Adipose tissue (tissue), 3 donors: ENCODE measurements around the gene RWDD4. TPM values are rescaled to one million over a fixed set of nuclear protein-coding genes. Genes with fewer than 3 reads are reported as not detected.

ENCODE experiments used
- H3K27ac ChIP-seq: one replicate; pipeline ENCODE4 v1.5.1; 2013; ENCODE audit warnings: low read depth, low read length
- WGBS, 3 donors: extraction: QIAGEN DNeasy Blood & Tissue Kit; methylation state at CpG; one replicate each; pipeline ENCODE4 v1.1.7; 2013; 5-methylcytosine and 5-hydroxymethylcytosine counted together
- polyA plus RNA-seq, 3 donors: library from polyadenylated mRNA; stranded (reverse); fragments of 200-250 nt; gene quantifications; one replicate each; pipeline ENCODE4 v1.2.3, GENCODE V29; 2013
- donor health status: healthy with polysubstance abuse.
- donor health status: Bipolar disorder and iron deficiency.
- donor health status: healthy.

Gene RWDD4
- polyA plus RNA-seq: 10 to 100 TPM in 2 of 3 donors, 1 to 10 TPM in 1; 9.4 to 20.0 (median 11.1) TPM

- WGBS, 3 donors: 0% methylated on average over 49 to 57 of the region's 63 CpGs
- no peak within 1 kb of the TSS for H3K27ac ChIP-seq
Observed at GRCh38 chr4:183659029-183659871, at the start of gene RWDD4, which contains the start of gene TRAPPC11. RWDD4 (minus strand) TSS chr4:183659185; CDS start chr4:183658952, 233 bp downstream. TRAPPC11 (plus strand) TSS chr4:183659293; CDS start chr4:183663868, 4,575 bp downstream.

DNA sequence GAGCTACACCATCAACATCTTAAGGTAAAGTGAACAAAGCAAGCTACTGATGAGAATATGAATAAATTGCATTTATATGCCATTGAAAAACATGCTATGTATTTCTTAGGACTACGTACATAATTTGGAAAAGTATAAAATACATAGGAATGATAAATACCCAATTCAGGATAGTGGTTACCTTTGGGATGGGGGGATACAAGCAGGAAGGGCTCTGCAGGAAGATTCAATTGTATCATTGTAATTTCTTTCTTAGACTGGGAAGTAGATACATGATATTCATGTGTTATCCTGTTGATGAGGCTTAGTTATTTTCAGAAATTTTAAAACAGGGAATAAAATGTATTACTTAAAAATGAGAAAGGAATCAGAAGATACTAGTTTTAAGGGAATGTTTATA is 43.5 kb upstream of the RWDD4 start:
- H3K27ac ChIP-seq: no peak overlapping the region
- WGBS, 3 donors: 56 to 100% (median 97%) methylated on average over 1 of the region's 1 CpG

DNA sequence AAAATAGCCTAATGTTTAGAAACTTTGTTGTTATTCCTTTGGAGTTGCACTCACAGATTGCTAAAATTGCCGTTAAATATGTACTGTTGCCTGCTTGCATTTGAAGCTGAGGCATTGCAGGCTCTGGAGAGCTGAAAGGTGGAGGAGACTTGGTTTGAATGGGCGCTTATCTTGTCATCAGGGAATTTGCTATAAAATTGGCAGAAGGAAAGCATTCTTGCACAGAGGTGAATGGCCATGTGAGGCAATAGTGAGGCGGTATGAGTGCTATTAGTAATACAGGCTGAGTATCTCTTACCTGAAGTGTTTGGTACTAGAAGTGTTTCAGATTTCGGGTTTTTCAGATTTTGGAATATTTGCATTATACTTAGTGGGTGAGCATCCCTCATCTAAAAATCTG is 41.4 kb upstream of the RWDD4 start:
- no peak overlapping the region for H3K27ac ChIP-seq
- whole genome bisulfite sequencing, 3 donors: 82 to 96% (median 93%) methylated on average over 4 of the region's 4 CpGs

DNA sequence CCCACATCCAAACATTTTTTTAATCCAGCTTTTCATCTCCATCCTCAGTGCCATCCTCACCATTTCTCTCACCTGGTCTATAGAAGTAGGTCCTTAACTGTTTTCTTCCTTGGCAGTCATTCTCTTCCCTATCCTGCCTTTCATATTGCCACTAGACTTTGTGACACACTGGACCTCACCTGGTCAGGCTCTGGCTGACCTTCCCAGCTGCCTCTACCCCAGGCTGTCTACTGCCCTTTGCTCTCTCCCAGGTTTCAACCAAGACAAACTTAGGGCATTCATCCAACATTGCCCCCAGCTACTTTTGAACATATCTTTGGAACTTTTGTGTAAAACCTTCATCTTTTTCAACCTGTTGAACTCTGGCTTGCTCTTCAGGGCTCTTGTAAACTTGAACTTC is 39.9 kb upstream of the RWDD4 start:
- no peak overlapping the region for H3K27ac ChIP-seq

- no peak overlapping the region for H3K27ac ChIP-seq
Observed at GRCh38 chr4:183691897-183692296, 32.9 kb upstream of the RWDD4 start.

DNA sequence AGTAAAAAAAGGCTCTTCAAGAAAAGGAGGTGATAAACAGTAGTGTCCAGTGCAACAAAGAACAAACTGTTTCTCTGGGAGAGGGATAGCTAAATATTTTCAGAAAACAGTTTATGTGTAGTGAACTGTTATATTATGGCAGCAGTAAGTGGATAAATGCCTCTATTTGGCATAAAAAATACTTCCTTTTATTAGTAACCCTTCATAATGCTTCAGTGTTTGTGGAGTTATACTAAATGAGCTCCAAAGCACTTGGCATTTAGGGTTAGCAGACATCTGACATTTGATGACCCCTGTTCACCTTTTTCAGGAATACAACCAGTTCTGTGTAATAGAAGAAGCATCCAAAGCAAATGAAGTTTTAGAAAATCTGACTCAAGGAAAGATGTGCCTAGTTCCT is 32.0 kb upstream of the RWDD4 start:
- H3K27ac ChIP-seq: no peak overlapping the region

GRCh38 chr4:183688216-183688615 is 29.2 kb upstream of the RWDD4 start:
- WGBS, 3 donors: 52 to 83% (median 83%) methylated on average over 6 of the region's 6 CpGs
- no peak overlapping the region for H3K27ac ChIP-seq

- WGBS, 3 donors: 80 to 88% (median 87%) methylated on average over 2 of the region's 2 CpGs
Observed at GRCh38 chr4:183686461-183686860, 27.5 kb upstream of the RWDD4 start.

GRCh38 chr4:183681119-183681518 is 22.1 kb upstream of the RWDD4 start:
- 84 to 91% (median 89%) methylated on average over 4 of the region's 4 CpGs for WGBS, 3 donors
- H3K27ac ChIP-seq: no peak overlapping the region

More at GRCh38 chr4:183686461-183686860, 27.5 kb upstream of the RWDD4 start:
- H3K27ac ChIP-seq: no peak overlapping the region

DNA sequence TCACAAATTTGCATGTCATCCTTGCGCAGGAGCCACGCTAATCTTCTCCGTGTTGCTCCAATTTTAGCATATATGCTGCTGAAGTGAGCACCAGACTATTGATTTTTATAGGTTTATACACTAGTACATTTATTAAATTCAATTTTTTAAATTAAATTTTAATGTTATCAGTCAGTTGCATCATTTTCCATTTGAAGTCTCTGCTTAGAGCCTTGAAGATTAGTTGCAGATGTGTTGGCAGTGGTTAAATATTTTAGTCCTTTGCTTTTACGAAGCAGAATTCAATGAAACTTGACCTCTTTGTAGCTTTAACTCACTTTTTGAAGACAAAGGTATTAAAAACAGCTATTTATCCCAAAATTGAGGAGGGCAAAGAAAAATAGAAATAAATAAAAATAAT is 16.6 kb upstream of the RWDD4 start:
- no peak overlapping the region for H3K27ac ChIP-seq
- WGBS, 3 donors: 79 to 91% (median 88%) methylated on average over 4 of the region's 4 CpGs

DNA sequence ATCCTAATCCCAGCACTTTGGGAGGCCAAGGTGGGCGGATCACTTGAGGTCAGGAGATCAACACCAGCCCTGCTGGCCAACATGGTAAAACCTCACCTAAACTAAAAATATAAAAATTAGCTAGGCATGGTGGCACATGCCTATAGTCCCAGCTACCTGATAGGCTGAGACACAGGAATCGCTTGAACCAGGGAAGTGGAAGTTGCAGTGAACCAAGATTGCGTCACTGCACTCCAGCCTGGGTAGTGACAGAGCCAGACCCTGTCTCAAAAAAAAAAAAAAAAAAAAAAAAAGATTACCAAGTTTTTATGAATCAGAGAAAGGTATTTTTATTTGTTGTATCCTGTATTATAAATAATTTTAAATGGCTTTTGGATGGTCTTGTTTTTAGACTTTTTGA is 15.2 kb upstream of the RWDD4 start:
- no peak overlapping the region for H3K27ac ChIP-seq
- WGBS, 3 donors: 69 to 86% (median 73%) methylated on average over 3 of the region's 3 CpGs

DNA sequence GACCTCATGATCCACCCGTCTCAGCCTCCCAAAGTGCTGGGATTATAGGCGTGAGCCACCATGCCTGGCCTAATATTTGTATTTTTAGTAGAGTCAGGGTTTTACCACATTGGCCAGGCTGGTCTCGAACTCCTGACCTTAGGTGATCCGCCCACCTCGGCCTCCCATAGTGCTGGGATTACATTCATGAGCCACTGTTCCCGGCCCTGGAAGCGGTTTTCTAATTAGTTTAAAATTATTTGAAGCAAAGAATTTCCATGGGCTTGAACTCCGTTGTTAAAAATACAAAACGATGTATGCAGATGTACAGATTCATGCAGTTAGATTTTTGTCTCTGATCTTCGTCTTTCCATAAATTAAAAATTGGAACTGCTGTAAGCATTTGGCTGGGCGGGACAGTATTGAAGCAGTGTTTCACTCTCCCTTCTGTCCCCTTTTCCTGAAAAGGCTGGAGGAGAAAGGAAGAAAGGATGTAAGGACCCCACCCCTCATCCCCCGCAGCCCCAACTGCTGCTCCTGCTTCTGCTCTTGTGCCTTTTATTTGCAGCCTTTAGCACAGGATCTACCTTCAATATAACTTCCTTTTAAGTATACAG is 12.1 kb upstream of the RWDD4 start:
- H3K27ac ChIP-seq: no peak overlapping the region
- 88 to 92% (median 90%) methylated on average over 12 of the region's 12 CpGs for WGBS, 3 donors

- 58 to 85% (median 76%) methylated on average over 3 of the region's 3 CpGs for WGBS, 3 donors
- no peak overlapping the region for H3K27ac ChIP-seq
Observed at GRCh38 chr4:183670251-183670650, 11.3 kb upstream of the RWDD4 start.

DNA sequence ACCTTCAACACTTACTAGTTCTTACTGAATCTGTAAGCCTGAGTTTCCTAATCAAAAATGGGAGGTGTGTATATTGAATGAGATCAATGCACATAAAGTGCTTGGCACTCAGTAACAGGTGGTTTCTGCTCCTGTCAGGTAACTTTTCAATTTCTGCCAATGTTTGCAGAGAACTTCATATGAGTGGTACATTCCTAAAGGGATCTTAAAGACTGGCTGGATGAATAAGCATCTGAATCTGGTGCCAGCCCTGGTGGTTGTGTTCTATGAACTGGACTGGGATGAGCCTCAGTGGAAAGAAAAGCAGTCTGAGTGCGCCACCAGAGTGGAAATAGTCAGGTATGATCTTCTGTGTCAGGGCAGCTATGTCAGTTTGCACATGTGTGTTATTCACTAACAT is 7.1 kb upstream of the RWDD4 start:
- WGBS, 3 donors: 96 to 100% (median 100%) methylated on average over 1 of the region's 1 CpG
- no peak overlapping the region for H3K27ac ChIP-seq

DNA sequence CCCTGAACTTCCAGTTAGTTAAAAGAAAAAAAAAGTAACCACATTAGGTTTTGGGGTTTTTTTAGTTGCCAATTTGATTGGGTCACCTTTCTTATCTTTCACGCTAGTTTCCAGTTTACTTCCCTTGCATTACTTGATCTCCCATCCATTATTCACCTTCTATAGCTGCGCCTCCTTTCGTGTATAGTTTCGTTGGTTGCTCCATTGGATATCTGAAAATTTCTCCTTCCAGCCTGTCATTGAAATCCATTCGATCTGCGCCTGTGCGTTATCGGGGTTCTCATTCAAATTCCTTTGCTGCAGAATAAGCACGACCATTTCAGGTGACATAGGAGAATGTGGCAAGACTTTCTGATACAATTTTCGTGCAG is 872 bp upstream of the RWDD4 start:
- WGBS, 3 donors: 3 to 7% (median 4%) methylated on average over 10 of the region's 10 CpGs
- H3K27ac ChIP-seq: no peak overlapping the region

GRCh38 chr4:183658362-183659028 is 490 bp downstream of the RWDD4 start:
- no peak overlapping the region for H3K27ac ChIP-seq

GRCh38 chr4:183657564-183657963 is 1.4 kb downstream of the RWDD4 start:
- no peak overlapping the region for H3K27ac ChIP-seq
- WGBS, 3 donors: 51 to 72% (median 70%) methylated on average over 3 of the region's 3 CpGs

More at GRCh38 chr4:183658362-183659028, 490 bp downstream of the RWDD4 start:
- 0 to 1% (median 0%) methylated on average over 30 to 38 of the region's 39 CpGs for WGBS, 3 donors

DNA sequence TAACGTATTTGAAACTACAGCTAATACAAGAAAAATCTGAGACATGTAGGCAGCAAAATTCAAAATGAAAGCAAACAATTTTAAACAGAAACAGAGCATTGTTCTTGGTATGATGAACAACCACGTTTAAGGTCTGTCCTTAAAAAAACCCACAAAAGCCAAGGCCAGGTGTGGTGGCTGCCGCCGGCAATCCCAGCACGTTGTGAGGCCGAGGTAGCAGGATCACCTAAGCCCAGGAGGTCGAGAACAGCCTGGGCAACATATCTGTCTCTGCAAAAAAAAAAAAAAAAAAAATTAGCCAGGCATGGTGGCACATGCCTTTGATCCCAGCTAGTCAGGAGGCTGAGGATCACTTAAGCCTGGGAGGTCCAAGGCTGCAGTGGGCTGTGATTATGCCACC is 13.7 kb downstream of the RWDD4 start:
- H3K27ac ChIP-seq: no peak overlapping the region
- 91 to 94% (median 92%) methylated on average over 7 of the region's 7 CpGs for WGBS, 3 donors

DNA sequence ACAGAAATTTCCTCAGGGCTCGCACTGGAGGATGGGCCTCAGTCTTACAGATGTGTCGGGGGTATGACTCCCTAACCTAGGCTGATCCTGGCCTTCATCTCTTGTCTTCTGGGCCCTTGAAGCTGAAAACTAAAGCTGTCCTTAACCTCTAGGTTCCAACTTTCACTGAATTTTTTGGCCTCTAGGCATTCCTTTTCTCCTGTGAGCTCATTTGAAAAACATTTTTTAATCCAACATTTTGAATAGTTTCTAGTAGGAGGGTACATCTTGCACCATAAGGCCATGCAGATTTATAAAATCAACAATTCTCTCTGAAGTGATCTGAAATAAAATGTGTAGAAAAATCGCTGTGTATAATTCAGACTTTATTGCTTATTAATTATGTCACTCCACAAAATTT is 19.7 kb downstream of the RWDD4 start:
- H3K27ac ChIP-seq: no peak overlapping the region

More for the DNA sequence above, 19.7 kb downstream of the RWDD4 start:
- 78 to 92% (median 80%) methylated on average over 3 of the region's 3 CpGs for WGBS, 3 donors
